Stimulated activated naive CD8-positive, alpha-beta T cell treated with anti-CD3 and anti-CD28 coated beads, Interleukin-15, amount 100 ng/mL, for 72 hours (primary cell): ENCODE data around the gene SPACA1.
"Not testable (repeated sequence)": the region's sequence is repeated elsewhere in the genome, so short reads cannot be mapped to it uniquely, and the experiment has no call there.

ENCODE experiments used
- ATAC-seq: fragments of 150-1000 bp; cut with Tn5 transposase; 2 replicates; pipeline ENCODE4 v1.10.0; 2021; ENCODE audit warnings: mild to moderate bottlenecking, moderate library complexity
- DNase-seq, 2 donors: peaks; one replicate each; pipeline ENCODE4 v3.0.0; 2021 to 2022
- H3K27ac Mint-ChIP-seq, 2 donors: one replicate each; pipeline ENCODE4 v1.8.0; 2022; ENCODE audit warnings: mild to moderate bottlenecking in 2 of 2, mixed read lengths in 2 of 2, moderate library complexity in 2 of 2
- H3K27me3 Mint-ChIP-seq: one replicate; pipeline ENCODE4 v1.8.0; 2022; ENCODE audit warnings: mixed read lengths
- H3K4me1 Mint-ChIP-seq: one replicate; pipeline ENCODE4 v1.8.0; 2022; ENCODE audit warnings: mild to moderate bottlenecking, mixed read lengths
- H3K4me3 Mint-ChIP-seq, 2 donors: one replicate each; pipeline ENCODE4 v1.8.0; 2022; ENCODE audit warnings: mild to moderate bottlenecking in 2 of 2, mixed read lengths in 2 of 2, moderate library complexity in 1 of 2
- H3K9me3 Mint-ChIP-seq, 2 donors: one replicate each; pipeline ENCODE4 v1.8.0; 2022; ENCODE audit warnings: mixed read lengths in 2 of 2

The SPACA1 gene, protein sequence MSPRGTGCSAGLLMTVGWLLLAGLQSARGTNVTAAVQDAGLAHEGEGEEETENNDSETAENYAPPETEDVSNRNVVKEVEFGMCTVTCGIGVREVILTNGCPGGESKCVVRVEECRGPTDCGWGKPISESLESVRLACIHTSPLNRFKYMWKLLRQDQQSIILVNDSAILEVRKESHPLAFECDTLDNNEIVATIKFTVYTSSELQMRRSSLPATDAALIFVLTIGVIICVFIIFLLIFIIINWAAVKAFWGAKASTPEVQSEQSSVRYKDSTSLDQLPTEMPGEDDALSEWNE

DNA sequence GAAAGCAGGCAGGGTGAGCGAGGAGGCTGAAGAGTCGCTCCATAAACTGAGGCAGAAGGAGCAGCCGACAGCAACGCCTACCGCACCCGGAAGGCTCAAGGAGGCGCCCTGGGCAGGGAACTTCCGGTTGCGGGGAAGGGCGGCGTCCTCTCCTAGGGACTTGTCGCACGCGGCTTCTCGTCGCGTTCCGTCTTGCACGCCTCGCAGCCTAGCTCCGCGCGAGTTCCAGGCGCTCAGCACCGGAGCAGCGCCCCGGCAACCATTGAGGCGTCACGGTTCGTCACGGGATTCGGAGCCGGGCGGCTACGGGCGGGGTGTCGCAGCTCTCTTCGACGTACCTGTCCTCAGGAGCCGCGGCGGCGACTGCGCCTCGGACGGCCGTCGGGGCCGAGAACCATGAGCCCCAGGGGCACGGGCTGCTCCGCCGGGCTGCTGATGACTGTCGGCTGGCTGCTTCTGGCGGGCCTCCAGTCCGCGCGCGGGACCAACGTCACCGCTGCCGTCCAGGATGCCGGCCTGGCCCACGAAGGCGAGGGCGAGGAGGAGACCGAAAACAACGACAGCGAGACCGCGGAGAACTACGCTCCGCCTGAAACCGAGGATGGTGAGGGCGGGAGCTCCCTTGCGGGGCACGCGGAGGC lies at the start of gene SPACA1:
Gene SPACA1 (plus strand): TSS at position 332 of the 641 bp plus-strand sequence. CDS start 65 bp downstream, at position 397.
- Mint-ChIP-seq H3K9me3 (no peaks in the 10 kb centered on the region), H3K27me3 (peaks cover 11% of the 10 kb centered on the region), H3K4me1 (no peaks in the 10 kb centered on the region), H3K27ac (no peak within 1 kb of the TSS), H3K4me3 (no peak within 1 kb of the TSS)
- ATAC-seq (no peak), DNase-seq (no peak)

- Mint-ChIP-seq H3K4me1 (no peaks in the 10 kb centered on the region), H3K9me3 (no peaks in the 10 kb centered on the region), H3K27ac (no peak overlapping the region), H3K4me3 (no peak overlapping the region), H3K27me3 (no peaks in the 10 kb centered on the region)
- DNase-seq: no peak
- ATAC-seq: no peak
Measured at GRCh38 chr6:88000713-88001112, 46.9 kb upstream of the SPACA1 start.

DNA sequence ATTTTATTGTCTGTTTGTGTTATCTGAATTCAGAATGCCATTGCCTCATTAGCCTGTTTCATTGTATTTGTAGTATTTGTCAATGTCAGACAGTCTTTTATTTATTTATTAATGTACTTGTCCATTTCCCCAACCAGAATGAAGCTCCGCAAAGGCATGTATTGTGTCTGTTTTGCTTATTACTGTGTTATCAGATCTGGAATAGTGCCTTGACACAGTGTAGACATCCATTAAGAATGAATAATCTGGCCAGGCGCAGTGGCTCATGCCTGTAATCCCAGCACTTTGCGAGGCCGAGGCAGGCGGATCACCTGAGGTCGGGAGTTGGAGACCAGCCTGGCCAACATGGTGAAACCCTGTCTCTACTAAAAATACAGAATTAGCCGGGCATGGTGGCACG lies 46.4 kb upstream of the SPACA1 start:
- ATAC-seq, DNase-seq, H3K27me3 Mint-ChIP-seq, H3K9me3 Mint-ChIP-seq, H3K4me3 Mint-ChIP-seq, H3K27ac Mint-ChIP-seq, H3K4me1 Mint-ChIP-seq: not testable (repeated sequence)

DNA sequence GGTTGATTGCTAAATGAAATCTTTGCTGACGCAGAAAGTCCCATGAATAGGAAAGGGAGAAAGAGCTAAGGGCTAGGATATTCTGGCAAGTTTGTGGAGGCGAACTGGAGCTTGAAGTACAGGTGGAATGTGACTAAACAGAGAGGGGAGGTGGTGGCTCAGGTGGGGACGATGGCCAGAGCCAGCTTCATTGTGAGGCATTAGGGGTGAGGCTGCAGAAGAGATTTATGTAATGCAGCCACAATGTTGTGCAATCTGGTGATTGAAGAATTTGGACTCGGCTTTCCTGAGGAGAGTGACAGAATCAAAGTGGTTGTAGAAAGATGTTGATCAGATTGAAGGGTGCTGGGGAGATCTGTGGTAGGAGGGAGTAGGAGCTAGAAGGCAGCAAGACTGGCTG lies 42.9 kb upstream of the SPACA1 start:
- no peak overlapping the region for H3K27ac Mint-ChIP-seq
- DNase-seq (no peak), ATAC-seq (no peak)
- no peaks in the 10 kb centered on the region for H3K27me3 Mint-ChIP-seq
- H3K9me3 Mint-ChIP-seq: no peaks in the 10 kb centered on the region
- no peaks in the 10 kb centered on the region for H3K4me1 Mint-ChIP-seq
- H3K4me3 Mint-ChIP-seq: no peak overlapping the region

- no peak for ATAC-seq
- H3K27me3 Mint-ChIP-seq: no peaks in the 10 kb centered on the region
- H3K27ac Mint-ChIP-seq: no peak overlapping the region
Measured at GRCh38 chr6:88006557-88006956, 41.1 kb upstream of the SPACA1 start.

DNA sequence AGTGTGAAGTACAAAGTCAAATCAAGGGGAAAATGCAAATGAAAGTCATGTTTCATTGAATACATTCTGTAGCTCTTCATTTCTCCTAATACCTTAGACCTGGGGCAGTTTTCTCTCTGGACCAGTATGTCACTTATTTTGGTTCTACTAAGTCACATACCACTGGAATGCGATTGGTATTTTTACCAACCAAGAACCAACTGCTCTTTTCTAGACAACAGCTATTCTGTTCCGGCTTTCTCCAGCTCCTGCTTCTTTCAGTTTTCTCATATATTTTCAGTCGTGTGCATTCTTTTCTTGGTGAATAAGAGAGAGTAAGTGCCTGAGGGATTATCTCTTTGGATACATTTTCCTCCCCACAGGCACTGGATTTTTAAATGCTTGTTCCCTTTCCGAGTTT lies 39.2 kb upstream of the SPACA1 start:
- Mint-ChIP-seq H3K4me3 (no peak overlapping the region), H3K9me3 (peaks cover 0 to 11% of the 10 kb centered on the region in 2 donors), H3K4me1 (peaks cover 17% of the 10 kb centered on the region), H3K27ac (no peak overlapping the region), H3K27me3 (no peaks in the 10 kb centered on the region)
- ATAC-seq (no peak), DNase-seq (no peak)

More at GRCh38 chr6:88006557-88006956, 41.1 kb upstream of the SPACA1 start:
- H3K9me3 Mint-ChIP-seq: no peaks in the 10 kb centered on the region
- H3K4me3 Mint-ChIP-seq: no peak overlapping the region
- H3K4me1 Mint-ChIP-seq: no peaks in the 10 kb centered on the region
- no peak for DNase-seq

GRCh38 chr6:88008831-88009231 lies 38.8 kb upstream of the SPACA1 start:
- ATAC-seq (no peak), DNase-seq (no peak)
- Mint-ChIP-seq H3K4me3 (no peak overlapping the region), H3K4me1 (peaks cover 18% of the 10 kb centered on the region), H3K9me3 (peaks cover 0 to 11% of the 10 kb centered on the region in 2 donors), H3K27ac (no peak overlapping the region), H3K27me3 (no peaks in the 10 kb centered on the region)

DNA sequence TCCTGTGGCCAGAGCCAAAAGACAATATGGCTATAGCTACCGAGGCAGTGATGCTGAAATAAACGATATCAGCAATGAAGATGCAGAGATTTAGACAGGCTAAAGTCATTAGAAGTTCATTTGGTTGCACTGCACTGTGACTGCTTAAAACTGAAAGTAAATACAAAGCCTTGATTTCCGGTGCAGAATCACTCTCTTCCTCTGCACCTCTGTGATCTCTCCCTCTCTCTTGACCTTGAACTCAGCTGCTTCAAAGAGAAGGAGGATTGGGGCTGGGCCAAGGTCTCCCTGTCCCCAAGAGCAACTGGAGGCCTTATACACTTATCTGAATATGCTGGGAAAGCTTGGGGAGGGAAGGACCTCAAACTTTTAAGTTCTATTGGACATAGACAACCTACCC lies 34.6 kb upstream of the SPACA1 start:
- peak overlapping the region; percentile 39 to 50 for H3K4me3 Mint-ChIP-seq
- ATAC-seq: peak; percentile 83
- peaks cover 0 to 11% of the 10 kb centered on the region in 2 donors for H3K9me3 Mint-ChIP-seq
- H3K27me3 Mint-ChIP-seq: no peaks in the 10 kb centered on the region
- peak; percentile 3 to 10 for DNase-seq
- peak overlapping the region; percentile 89 to 95 for H3K27ac Mint-ChIP-seq
- peaks cover 18% of the 10 kb centered on the region for H3K4me1 Mint-ChIP-seq

GRCh38 chr6:88013554-88013953 lies 34.1 kb upstream of the SPACA1 start:
- no peaks in the 10 kb centered on the region for H3K27me3 Mint-ChIP-seq
- DNase-seq: no peak
- H3K4me1 Mint-ChIP-seq: peaks cover 18% of the 10 kb centered on the region
- peaks cover 0 to 11% of the 10 kb centered on the region in 2 donors for H3K9me3 Mint-ChIP-seq
- H3K27ac Mint-ChIP-seq: peak overlapping the region; percentile 23 to 89
- no peak for ATAC-seq
- H3K4me3 Mint-ChIP-seq: peak overlapping the region in 1 of 2 donors; percentile 50

DNA sequence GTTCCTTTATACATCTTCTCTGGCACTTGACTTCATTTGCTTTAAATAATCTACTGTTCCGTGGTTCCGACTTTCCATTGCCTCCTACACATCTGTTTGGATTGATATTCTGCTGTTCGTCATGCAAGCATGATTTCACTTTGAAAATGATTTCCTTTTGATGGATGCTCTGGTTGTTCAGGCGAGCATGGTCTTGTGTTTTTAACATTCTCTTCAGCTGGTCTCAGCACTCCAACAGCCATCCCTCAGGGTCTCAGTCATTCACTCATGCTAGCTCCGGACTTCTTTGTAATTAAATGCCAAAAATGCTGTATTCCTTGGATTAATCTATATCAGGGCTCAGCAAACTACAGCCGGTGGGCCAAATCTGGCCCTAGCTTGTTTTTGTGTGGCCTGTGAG lies 27.2 kb upstream of the SPACA1 start:
- Mint-ChIP-seq H3K4me3 (no peak overlapping the region), H3K27ac (no peak overlapping the region), H3K4me1 (no peaks in the 10 kb centered on the region)

DNA sequence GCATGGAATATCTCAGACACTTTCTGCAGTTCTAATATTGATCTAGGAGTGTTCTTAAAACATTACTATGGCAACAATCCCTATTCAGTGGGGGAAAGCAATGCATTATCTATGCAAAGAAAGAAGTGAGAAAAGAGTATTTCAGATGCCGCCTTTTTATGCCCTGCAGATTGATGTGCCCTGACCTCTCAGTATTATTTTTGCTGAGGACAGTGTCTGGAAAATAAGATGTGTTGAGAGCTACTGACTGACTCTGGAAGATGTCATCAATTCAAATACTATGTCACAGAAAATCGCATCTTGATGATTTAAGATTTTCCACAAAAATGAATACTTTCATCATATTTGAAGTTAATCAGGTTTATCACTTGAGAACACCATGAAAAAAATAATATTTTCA lies 22.9 kb upstream of the SPACA1 start:
- no peaks in the 10 kb centered on the region for H3K27me3 Mint-ChIP-seq
- H3K27ac Mint-ChIP-seq: no peak overlapping the region
- DNase-seq: no peak
- no peak overlapping the region for H3K4me3 Mint-ChIP-seq
- peaks cover 15 to 19% of the 10 kb centered on the region in 2 donors for H3K9me3 Mint-ChIP-seq
- ATAC-seq: no peak
- H3K4me1 Mint-ChIP-seq: no peaks in the 10 kb centered on the region

More for the DNA sequence above, 27.2 kb upstream of the SPACA1 start:
- no peak for DNase-seq
- no peak for ATAC-seq
- H3K9me3 Mint-ChIP-seq: no peaks in the 10 kb centered on the region
- H3K27me3 Mint-ChIP-seq: no peaks in the 10 kb centered on the region

GRCh38 chr6:88031550-88031949 lies 16.1 kb upstream of the SPACA1 start:
- DNase-seq (no peak), ATAC-seq (no peak)
- Mint-ChIP-seq H3K4me3 (no peak overlapping the region), H3K9me3 (peaks cover 39 to 62% of the 10 kb centered on the region in 2 donors), H3K27ac (no peak overlapping the region), H3K27me3 (no peaks in the 10 kb centered on the region), H3K4me1 (no peaks in the 10 kb centered on the region)

DNA sequence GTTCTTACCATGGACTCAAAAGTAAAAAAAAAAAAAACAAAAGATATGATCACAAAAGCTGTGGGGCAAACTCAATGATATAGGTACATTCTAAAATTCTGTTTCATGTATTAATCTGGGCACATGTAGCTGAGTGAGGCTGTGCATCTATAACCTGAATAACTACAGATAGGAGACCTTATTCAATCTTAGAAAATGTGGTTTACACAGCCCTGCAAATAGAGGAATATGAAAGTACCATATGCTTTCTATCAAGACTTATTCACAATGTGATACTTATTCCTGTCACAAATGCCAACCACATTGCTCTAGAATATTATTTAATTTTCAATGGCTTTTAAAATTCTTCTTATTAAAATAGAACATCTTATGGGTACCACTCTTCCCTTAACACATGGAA lies 3.1 kb upstream of the SPACA1 start:
- Mint-ChIP-seq H3K4me1 (no peaks in the 10 kb centered on the region), H3K9me3 (no peaks in the 10 kb centered on the region), H3K27me3 (peaks cover 11% of the 10 kb centered on the region), H3K4me3 (no peak overlapping the region), H3K27ac (no peak overlapping the region)
- ATAC-seq (no peak), DNase-seq (no peak)

DNA sequence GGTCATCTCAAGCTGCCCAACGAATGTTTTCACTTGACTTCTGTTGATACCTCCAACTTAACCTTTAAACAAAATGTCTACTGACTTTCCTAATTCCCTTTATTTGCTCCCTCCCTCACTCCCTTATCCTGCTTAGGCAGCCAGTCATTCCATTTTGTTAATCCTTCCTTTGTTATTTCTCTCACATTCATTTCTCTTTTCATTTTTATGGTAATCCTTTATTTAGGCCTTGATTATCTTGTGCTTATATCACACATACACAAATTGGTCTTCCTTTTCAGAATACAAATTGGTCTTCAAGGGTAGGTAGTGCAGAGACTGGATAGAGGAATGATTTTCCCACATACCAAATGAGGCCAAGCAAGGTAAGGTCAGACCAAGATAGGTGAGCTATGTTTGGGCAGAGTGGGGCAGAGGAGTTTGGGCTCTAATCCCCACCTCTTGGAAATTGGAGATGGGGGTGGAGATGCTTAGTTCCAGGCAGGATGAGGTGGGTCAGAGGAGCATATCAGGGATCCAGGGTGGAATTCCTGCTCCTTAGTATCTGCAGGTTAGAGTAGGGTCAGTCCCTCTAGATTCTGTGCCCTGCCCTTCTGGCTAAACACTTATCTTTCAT lies 2.0 kb upstream of the SPACA1 start:
- Mint-ChIP-seq H3K27ac (no peak overlapping the region), H3K9me3 (no peaks in the 10 kb centered on the region), H3K4me1 (no peaks in the 10 kb centered on the region), H3K4me3 (no peak overlapping the region), H3K27me3 (peaks cover 11% of the 10 kb centered on the region)
- DNase-seq (no peak), ATAC-seq (no peak)

GRCh38 chr6:88048578-88048977 lies 937 bp downstream of the SPACA1 start:
- Mint-ChIP-seq H3K27ac (no peak overlapping the region), H3K4me3 (no peak overlapping the region), H3K4me1 (no peaks in the 10 kb centered on the region), H3K27me3 (peaks cover 11% of the 10 kb centered on the region), H3K9me3 (no peaks in the 10 kb centered on the region)
- ATAC-seq (no peak), DNase-seq (no peak)

DNA sequence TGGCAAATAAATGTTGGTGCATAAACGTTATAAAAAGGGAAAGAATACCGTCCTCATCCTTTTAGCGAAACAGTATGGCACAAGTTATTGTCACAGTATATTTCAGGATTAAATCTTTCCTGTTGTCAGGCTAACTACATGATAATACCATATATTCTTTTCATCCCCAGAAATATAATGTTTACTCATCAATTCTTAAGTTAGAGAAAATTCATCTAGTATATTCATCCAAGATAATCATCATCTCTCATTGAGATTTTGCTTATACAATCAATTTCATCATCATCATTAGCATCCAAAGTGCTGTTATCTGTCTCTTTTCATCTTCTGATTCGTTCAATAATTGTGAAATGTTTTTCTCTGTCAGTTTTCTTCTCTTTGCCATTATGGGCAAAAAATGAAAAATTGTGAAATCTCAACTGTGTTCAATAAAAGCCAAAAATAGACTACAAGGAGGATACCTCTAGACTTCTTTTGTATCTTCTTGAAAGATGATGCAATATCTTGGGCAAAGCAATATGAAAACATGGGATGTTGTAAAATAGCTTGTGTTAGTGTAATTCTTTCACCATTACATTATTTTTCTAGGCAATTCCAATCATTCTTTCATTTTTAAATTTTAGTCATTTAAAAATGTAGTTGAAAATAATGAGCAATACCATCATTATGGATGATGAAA lies 2.6 kb downstream of the SPACA1 start:
- Mint-ChIP-seq H3K9me3 (no peaks in the 10 kb centered on the region), H3K27ac (no peak overlapping the region), H3K27me3 (peaks cover 11% of the 10 kb centered on the region), H3K4me1 (no peaks in the 10 kb centered on the region), H3K4me3 (no peak overlapping the region)
- no peak for DNase-seq
- no peak for ATAC-seq
